GM18867 (cell line): Measurements from ENCODE around the gene UGP2.

ENCODE experiments used
- ATAC-seq: cut with Tn5 transposase; IDR thresholded peaks from one replicate; pipeline ENCODE4 v1.9.1; 2021; ENCODE audit warnings: mild to moderate bottlenecking, moderate library complexity; ENCODE audit not compliant: unreplicated experiment

UGP2 gene

DNA sequence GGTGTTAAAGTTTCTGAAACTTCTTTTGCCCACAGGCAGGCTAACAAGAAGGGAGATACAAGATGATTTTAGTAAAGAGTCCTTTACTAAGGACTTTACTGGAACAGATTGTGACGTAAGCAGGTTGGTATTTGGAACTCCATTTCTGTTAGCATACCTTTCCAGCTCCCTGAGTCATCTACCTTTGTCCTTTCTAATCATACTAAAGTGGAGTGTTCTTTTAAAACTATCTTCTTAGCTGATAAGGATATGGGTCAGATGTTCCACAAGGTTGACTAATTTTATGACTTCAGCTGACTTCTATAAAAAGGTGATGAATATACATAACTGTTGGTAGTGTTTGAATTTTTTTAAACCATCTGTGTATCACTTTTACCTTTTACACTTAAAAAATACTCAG lies 21.1 kb downstream of the UGP2 start:
- no peak for ATAC-seq

GRCh38 chr2:63863707-63864106 lies 22.0 kb downstream of the UGP2 start:
- no peak for ATAC-seq

DNA sequence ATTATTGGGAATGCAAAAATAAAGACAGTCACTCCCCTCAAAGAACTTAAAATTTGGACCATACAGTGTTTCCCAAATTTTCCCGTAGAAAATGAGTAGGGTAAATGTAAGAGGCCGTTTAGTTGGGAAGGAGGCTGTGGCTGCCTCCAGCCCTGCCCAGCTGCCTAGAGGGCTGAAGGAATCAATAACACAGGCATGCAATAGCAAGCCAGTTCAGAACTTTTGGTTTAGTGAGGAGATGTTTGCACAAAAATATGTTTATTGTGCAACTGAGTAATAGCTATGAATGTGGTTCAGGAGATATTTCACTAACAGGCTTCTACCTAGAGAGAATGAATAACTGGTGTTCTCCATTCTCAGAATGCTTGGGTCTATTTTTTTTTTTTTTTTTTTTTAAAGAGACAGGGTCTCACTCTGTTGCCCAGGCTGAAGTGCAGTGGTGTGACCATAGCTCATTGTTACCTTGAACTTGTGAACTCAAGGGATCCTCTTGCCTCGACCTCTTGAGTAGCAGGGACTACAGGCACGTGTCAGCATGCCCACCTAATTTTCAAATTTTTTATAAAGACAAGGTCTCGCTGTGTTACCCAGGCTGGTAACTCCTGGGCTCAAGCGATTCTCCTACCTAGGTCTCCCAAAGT lies 23.6 kb downstream of the UGP2 start:
- ATAC-seq = no peak

DNA sequence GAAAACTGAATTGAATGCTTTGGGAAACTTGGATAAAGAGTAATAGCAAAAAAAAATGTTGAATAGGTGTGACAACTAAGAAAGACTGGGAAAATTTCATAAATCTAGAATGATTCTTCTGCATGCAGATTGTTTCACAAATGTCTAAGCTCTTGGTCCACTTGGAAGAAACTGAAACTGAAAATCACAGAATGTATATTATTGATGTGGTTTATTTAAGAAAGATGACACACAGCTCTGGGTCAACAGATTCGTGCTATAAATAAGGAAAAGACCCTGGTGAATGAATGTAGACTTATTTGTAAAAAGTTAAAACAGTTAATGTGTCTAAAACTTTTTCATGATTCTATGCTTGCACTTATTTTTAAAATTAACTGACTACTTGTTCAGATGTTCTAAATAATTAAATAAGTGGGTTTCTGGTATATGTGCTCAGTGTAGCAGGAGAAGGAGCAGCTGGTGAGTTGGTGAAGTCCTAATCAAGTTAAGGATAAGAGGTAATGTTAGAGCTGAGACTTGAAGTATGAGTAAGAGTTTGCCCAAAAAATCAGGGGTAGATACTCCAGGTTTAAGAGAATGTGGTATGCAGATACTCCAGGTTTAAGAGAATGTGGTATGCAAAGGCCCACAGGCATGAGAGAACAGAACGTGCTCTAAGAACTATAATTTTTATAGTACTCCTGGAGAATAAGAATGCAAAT lies 24.5 kb downstream of the UGP2 start:
- ATAC-seq = no peak

- no peak for ATAC-seq
Observed at GRCh38 chr2:63870679-63871078, 29.0 kb downstream of the UGP2 start.

DNA sequence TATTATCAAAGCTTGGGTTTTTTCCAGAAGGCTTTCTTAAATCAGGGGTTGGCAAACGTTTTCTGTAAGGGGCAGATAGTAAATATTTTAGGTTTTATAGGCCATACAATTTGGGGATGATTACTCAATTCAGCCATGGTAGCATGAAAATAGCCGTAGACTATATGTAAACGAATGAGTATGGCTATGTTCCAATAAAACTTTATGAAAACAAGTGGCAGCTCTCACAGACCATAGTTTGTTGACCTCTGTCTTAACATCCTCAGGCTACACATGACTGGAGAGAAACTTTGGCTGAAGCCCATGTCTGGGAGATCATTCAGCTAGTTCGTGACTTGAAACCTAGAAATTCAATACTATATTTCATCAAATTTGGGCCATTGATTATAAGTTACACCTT lies 30.2 kb downstream of the UGP2 start:
- ATAC-seq = no peak

GRCh38 chr2:63872571-63873328 lies 31.1 kb downstream of the UGP2 start:
- no peak for ATAC-seq

DNA sequence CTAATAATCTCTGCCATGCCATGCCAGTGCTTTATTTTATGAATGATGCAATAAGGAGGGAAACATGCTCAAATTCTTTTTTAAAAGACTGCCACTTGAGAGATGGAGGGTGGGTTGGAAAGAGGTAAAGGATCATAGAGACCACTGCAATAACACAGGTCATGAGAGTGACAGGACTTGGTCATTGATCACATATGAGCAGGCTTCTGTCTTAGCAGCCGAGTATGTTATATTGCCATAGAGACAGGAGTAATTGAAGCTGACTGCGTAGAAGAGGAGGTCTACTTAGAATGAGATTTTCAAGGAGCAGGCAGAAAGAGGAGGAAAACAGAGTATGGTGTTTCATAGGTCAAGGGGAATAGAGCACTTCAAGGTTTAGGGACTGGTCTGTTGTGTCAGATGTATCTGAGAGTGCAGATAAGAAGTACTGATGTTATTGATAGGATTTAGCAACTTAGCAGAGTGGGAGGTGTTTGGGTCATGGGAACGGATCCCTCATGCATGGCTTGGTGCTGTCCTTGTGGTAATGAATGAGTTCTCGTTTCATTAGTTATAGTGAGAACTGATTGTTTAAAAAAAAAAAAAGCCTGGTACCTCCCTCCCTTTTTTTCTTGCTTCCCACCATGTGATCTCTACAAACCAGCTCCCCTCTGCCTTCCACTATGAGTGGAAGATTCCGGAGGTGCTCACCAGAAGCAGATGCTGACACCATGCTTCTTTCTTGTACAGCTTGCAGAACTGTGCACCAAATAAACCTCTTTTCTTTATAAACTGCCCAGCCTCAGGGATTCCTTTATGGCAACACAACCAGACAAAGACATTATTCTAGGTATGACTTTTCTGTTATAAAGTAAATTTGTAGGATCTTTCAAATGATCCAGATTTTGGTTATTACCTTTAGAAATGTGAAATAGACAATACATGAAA lies 32.8 kb downstream of the UGP2 start:
- no peak for ATAC-seq

GRCh38 chr2:63875131-63875527 lies 33.4 kb downstream of the UGP2 start:
- no peak for ATAC-seq

DNA sequence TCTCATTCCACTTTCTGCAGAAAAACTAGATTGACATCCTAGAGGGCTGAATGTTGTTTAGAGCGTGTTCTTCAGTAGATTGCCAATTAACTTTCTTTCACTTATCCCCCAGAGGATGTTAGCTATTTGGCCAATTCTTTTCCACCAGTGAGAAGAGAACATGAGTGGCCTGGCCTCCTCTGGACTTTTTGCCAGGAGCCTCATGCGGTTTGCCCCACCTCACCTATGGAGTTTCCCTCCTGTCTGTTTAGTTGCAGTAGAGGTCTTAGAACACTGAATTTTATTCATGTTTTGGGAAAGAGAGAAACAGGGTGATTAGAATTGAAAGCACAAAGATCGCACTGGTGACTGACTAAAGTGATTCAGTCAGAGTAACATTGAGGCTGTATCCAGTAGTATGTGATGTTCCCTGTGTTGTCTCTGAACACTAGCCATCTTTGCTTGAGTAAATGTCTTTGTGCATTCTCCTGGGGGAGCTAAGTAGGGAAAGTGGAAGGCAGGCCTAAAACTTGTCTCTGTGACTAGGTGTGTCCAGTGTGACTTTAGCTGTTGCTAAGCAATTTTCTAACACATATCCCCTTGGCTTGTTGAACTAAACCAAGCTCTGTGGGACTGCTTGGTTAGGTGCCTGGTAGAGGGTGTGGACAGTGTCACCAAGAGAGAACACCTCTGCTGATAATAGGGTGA lies 34.0 kb downstream of the UGP2 start:
- no peak for ATAC-seq

DNA sequence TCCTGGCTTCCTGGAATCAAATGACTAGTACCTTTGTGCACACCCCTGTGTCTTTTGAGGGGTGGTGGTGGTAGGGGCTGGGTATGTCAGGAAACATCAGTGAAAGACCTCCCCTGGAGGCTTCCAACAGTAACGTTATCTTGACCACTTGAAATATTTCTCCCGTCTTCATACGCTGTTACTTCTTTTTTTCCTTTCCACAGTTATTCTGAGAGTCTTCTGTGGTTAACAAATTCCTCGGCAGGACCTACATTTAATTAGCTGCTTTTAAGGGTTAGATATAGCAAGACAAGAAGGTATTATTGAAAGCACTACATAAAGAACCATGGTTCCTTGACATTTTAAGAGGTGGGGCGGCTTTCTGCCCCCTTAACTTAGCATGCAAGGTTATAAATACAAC lies 34.6 kb downstream of the UGP2 start:
- ATAC-seq = no peak

- ATAC-seq = no peak
Observed at GRCh38 chr2:63878486-63878885, 36.8 kb downstream of the UGP2 start.

GRCh38 chr2:63879876-63880433 lies 38.3 kb downstream of the UGP2 start:
- ATAC-seq = no peak

- ATAC-seq = no peak
Observed at GRCh38 chr2:63880625-63881024, 38.9 kb downstream of the UGP2 start.

GRCh38 chr2:63881205-63881604 lies 39.5 kb downstream of the UGP2 start:
- ATAC-seq = no peak

DNA sequence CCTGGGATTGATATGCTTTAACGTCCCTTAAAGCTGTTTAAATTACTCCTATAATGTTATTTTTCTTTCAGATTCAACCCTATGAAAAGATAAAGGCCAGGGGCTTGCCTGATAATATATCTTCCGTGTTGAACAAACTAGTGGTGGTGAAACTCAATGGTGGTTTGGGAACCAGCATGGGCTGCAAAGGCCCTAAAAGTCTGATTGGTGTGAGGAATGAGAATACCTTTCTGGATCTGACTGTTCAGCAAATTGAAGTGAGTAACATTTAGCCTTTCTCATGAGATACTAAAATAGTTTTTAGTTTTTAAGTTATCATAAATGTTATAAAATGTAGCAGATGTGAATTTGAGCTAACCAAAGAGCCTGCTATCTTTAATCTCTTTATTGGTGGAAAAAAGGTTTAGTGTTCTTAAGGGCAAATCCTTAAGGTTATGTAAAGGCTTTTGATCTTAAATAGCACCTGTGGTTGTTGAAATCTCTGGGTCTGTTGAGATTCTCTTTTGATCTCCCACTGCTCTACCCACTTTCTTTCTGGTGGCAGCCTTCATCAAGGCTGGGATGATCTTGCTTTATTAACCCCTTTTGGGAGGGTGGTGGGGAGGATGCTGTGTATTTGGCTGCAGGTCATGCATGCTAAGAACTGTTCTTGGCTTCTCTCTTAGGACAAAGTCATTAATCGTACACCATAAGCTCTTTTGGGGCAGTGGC lies 40.9 kb downstream of the UGP2 start:
- ATAC-seq = no peak

GRCh38 chr2:63886445-63886844 lies 44.7 kb downstream of the UGP2 start:
- ATAC-seq = no peak

DNA sequence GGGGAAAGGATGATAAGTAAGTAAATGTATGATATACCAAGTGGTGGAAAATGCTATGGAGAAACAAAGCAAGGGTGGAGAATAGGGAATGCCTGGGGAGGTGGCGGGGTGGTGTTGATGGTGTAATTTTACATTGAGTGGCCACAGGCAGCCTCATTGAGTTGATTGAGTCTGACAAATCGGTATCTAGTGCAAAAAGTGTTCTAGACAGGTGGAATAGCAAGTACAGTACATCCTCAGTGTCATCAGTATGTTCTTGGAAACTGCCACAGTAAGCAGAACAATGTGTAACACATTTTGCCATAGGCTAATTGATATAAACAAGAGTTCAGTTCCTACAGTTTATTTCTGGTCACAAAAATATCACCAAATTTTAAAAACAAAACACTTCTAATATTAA lies 46.4 kb downstream of the UGP2 start:
- ATAC-seq = no peak
